ENCODE data around the gene LHFPL3.
"Not testable (repeated sequence)": the region's sequence is repeated elsewhere in the genome, so short reads cannot be mapped to it uniquely, and the experiment has no call there.

LHFPL3 gene

DNA sequence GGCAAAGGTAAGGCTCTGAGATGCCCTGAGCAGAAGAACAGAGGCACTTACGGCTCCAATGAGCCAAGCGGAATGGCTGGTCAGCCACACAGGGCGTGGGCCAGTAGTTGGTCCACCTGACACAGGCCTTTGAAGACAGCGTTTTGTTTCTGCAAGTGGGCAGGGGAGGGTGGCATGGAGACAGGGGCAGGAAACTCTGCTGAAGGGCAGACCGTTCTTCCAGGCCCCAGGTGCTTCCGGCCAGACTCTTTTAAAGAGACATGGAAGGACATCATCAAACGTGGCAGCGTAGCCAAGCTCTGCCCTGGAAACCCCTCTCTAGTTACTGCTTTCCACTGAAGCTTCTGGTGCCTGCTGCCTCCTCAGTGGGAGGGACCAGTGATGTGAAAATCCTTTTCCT is 608.1 kb downstream of the LHFPL3 start:
- Histone ChIP-seq H3K4me2 (ENCODE audit: insufficient read depth, low read length) (no peak overlapping the region), H4K20me1 (ENCODE audit: insufficient read depth, low read length) (no peaks in the 10 kb centered on the region), H3K4me3 (ENCODE audit: low read depth in 1 of 2, low read length in 2 of 2) (no peak overlapping the region), H3K4me1 (ENCODE audit: insufficient read depth, low read length) (no peaks in the 10 kb centered on the region), H3K27ac (ENCODE audit: low read length) (no peak overlapping the region), H3K36me3 (ENCODE audit: insufficient read depth, low read length) (no peaks in the 10 kb centered on the region), H3K9ac (ENCODE audit: low read depth, low read length) (no peak overlapping the region), H2AFZ (ENCODE audit: low read depth, low read length) (no peak overlapping the region), H3K27me3 (ENCODE audit: insufficient read depth, low read length, poor library complexity) (no peaks in the 10 kb centered on the region), H3K9me3 (ENCODE audit: insufficient read depth, low read length, severe bottlenecking) (no peaks in the 10 kb centered on the region), H3K79me2 (ENCODE audit: insufficient read depth, low read length) (no peaks in the 10 kb centered on the region)
- ATAC-seq (ENCODE audit: insufficient read depth, low read depth) (no peak), DNase-seq (no peak)
- TF ChIP-seq EZH2 (IDR thresholded peaks at IDR 0.05; ENCODE audit: borderline replicate concordance, low read depth, low read length, severe bottlenecking), result no peak
- TF ChIP-seq, protein P1, sequence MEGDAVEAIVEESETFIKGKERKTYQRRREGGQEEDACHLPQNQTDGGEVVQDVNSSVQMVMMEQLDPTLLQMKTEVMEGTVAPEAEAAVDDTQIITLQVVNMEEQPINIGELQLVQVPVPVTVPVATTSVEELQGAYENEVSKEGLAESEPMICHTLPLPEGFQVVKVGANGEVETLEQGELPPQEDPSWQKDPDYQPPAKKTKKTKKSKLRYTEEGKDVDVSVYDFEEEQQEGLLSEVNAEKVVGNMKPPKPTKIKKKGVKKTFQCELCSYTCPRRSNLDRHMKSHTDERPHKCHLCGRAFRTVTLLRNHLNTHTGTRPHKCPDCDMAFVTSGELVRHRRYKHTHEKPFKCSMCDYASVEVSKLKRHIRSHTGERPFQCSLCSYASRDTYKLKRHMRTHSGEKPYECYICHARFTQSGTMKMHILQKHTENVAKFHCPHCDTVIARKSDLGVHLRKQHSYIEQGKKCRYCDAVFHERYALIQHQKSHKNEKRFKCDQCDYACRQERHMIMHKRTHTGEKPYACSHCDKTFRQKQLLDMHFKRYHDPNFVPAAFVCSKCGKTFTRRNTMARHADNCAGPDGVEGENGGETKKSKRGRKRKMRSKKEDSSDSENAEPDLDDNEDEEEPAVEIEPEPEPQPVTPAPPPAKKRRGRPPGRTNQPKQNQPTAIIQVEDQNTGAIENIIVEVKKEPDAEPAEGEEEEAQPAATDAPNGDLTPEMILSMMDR (IDR thresholded peaks at IDR 0.05; ENCODE audit: borderline replicate concordance, extremely low read depth, low read length, poor library complexity, severe bottlenecking), result no peak

DNA sequence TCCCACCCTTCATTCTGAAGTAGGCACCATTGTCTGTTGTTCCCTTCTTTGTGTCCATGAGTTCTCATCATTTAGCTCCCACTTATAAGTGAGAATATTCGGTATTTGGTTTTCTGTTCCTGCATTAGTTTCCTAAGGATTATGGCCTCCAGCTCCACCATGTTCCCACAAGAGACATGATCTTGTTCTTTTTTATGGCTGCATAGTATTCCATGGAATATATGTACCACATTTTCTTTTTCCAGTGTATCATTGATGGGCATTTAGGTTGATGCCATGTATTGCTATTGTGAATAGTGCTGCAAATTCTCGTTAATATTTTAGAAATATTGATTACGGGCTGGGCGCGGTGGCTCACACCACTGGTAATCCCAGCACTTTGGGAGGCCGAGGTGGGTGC is 609.1 kb downstream of the LHFPL3 start:
- H3K9ac ChIP-seq (ENCODE audit: low read depth, low read length); H3K9me3 ChIP-seq (ENCODE audit: insufficient read depth, low read length, severe bottlenecking); DNase-seq; ATAC-seq (ENCODE audit: insufficient read depth, low read depth); H2AFZ ChIP-seq (ENCODE audit: low read depth, low read length); H3K79me2 ChIP-seq (ENCODE audit: insufficient read depth, low read length); H3K27me3 ChIP-seq (ENCODE audit: insufficient read depth, low read length, poor library complexity); H3K4me3 ChIP-seq (ENCODE audit: low read depth in 1 of 2, low read length in 2 of 2); H4K20me1 ChIP-seq (ENCODE audit: insufficient read depth, low read length); H3K36me3 ChIP-seq (ENCODE audit: insufficient read depth, low read length); H3K27ac ChIP-seq (ENCODE audit: low read length); H3K4me1 ChIP-seq (ENCODE audit: insufficient read depth, low read length); H3K4me2 ChIP-seq (ENCODE audit: insufficient read depth, low read length): not testable (repeated sequence)

DNA sequence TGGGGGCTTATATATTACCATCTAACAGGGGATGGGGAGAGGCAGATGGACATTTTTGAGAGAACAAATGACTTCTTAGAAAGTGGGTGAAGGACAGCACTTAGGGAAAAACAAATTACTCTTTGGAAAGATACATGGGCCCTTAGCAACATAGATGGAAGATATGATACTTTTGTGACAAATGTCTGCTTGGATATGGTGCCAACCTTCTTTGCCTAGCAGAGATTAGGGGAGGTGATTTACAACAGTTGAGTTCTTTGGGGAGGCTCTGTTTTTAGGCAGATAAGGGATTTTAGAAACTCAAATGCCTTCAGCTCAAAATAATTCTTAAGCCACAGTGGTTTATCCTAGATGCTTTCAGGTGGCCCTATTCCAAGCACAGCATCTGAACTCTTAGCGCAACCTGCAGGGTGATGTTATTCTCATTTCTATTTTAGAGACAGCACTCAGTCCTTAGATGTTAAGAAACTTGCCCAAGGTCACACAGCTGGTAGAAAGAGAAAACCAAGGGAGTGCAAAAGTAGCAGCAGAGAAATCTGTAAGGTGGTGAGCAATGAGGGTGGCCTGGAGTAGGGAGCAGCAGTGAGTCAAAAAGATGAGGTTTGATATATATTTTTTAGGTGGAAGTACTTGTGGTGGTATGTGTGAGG is 610.5 kb downstream of the LHFPL3 start:
- TF ChIP-seq EZH2 (IDR thresholded peaks at IDR 0.05; ENCODE audit: borderline replicate concordance, low read depth, low read length, severe bottlenecking), result no peak
- TF ChIP-seq, protein P1 (IDR thresholded peaks at IDR 0.05; ENCODE audit: borderline replicate concordance, extremely low read depth, low read length, poor library complexity, severe bottlenecking), result no peak
- no peaks in the 10 kb centered on the region for H3K36me3 ChIP-seq (ENCODE audit: insufficient read depth, low read length)
- no peaks in the 10 kb centered on the region for H3K79me2 ChIP-seq (ENCODE audit: insufficient read depth, low read length)
- ATAC-seq (ENCODE audit: insufficient read depth, low read depth), result no peak
- H3K27me3 ChIP-seq (ENCODE audit: insufficient read depth, low read length, poor library complexity), result no peaks in the 10 kb centered on the region
- H3K27ac ChIP-seq (ENCODE audit: low read length), result no peak overlapping the region
- H3K4me3 ChIP-seq (ENCODE audit: low read depth in 1 of 2, low read length in 2 of 2), result no peak overlapping the region
- H3K4me2 ChIP-seq (ENCODE audit: insufficient read depth, low read length), result no peak overlapping the region
- no peaks in the 10 kb centered on the region for H4K20me1 ChIP-seq (ENCODE audit: insufficient read depth, low read length)
- no peak overlapping the region for H3K9ac ChIP-seq (ENCODE audit: low read depth, low read length)
- H3K9me3 ChIP-seq (ENCODE audit: insufficient read depth, low read length, severe bottlenecking), result no peaks in the 10 kb centered on the region
- H2AFZ ChIP-seq (ENCODE audit: low read depth, low read length), result no peak overlapping the region
- H3K4me1 ChIP-seq (ENCODE audit: insufficient read depth, low read length), result peaks cover 2% of the 10 kb centered on the region
- no peak for DNase-seq

DNA sequence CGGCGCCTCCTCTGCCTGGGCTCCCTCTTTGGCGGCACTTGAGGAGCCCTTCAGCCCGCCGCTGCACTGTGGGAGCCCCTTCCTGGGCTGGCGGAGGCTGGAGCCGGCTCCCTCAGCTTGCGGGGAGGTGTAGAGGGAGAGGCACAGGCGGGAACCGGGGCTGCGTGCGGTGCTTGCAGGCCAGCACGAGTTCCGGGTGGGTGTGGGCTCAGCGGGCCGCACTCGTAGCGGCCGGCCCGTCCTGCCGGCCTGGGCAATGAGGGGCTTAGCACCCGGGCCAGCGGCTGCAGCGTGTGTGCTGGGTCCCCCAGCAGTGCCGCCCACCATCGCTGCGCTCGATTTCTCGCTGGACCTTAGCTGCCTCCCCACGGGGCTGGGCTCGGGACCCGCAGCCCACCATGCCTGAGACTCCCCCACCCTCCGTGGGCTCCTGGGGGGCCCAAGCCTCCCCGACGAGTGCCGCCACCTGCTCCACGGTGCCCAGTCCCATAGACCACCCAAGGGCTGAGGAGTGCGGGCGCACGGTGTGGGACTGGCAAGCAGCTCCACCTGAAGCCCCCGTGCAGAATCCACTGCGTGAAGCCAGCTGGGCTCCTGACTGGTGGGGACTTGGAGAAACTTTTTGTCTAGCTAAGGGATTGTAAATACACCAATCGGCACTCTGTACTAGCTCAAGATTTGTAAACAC is 611.8 kb downstream of the LHFPL3 start:
- H3K9me3 ChIP-seq (ENCODE audit: insufficient read depth, low read length, severe bottlenecking), result no peaks in the 10 kb centered on the region
- no peak for ATAC-seq (ENCODE audit: insufficient read depth, low read depth)
- no peak overlapping the region for H3K27ac ChIP-seq (ENCODE audit: low read length)
- no peaks in the 10 kb centered on the region for H4K20me1 ChIP-seq (ENCODE audit: insufficient read depth, low read length)
- H3K9ac ChIP-seq (ENCODE audit: low read depth, low read length), result no peak overlapping the region
- no peaks in the 10 kb centered on the region for H3K36me3 ChIP-seq (ENCODE audit: insufficient read depth, low read length)
- H3K4me2 ChIP-seq (ENCODE audit: insufficient read depth, low read length), result no peak overlapping the region
- no peaks in the 10 kb centered on the region for H3K79me2 ChIP-seq (ENCODE audit: insufficient read depth, low read length)
- TF ChIP-seq, protein P1 (IDR thresholded peaks at IDR 0.05; ENCODE audit: borderline replicate concordance, extremely low read depth, low read length, poor library complexity, severe bottlenecking), result no peak
- no peak for TF ChIP-seq EZH2 (IDR thresholded peaks at IDR 0.05; ENCODE audit: borderline replicate concordance, low read depth, low read length, severe bottlenecking)
- H3K27me3 ChIP-seq (ENCODE audit: insufficient read depth, low read length, poor library complexity), result no peaks in the 10 kb centered on the region
- H3K4me1 ChIP-seq (ENCODE audit: insufficient read depth, low read length), result peaks cover 15% of the 10 kb centered on the region
- H3K4me3 ChIP-seq (ENCODE audit: low read depth in 1 of 2, low read length in 2 of 2), result no peak overlapping the region
- DNase-seq, result no peak
- no peak overlapping the region for H2AFZ ChIP-seq (ENCODE audit: low read depth, low read length)
